Measurements from ENCODE around the gene SLC35F3.

Gene SLC35F3

DNA sequence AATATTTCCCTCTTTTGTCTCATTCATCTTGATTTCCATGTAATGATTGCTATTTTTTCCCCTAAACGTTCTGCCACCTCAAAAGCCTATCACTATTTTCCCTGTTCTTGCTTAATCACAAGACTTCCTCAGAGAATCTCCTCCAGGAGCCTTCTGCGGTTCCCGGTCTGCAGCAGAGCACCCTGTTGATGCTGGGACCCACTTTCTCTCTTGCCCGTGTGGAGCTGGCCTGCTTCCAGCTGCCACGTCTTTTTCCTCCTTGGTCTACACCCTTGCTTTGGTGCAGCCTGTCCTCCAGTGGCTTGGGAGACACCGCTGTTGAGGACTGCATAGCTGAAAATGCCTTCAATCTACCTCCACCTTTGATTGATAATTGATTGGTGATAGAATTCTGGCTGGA, 398.8 kb downstream of the SLC35F3 start:
- H3K4me3 ChIP-seq (ENCODE audit: low read depth, low read length), result no peak overlapping the region
- no peak for TF ChIP-seq POLR2A (IDR thresholded peaks at IDR 0.05; ENCODE audit: extremely low read depth, insufficient read length)
- no peak for DNase-seq (ENCODE audit: low read depth)

DNA sequence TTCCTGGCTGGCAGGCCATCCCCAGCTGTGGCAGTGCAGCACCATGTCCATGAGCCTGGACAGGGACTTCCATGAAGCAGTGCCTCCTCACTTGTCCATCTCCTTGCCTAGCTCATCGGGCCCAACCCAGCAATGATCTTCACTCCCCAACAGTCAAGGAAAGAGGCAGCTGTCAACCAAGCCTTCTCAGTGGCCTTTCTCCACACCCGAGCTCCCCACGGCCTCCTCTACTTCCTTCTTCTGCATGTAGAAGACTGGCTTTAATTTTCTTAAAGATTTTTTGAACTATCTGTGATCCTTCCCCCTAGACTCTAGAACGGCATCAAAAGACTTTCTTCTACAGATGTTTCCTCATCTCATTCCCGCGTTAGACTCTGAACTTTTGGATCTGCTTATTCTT, 403.2 kb downstream of the SLC35F3 start:
- DNase-seq (ENCODE audit: low read depth), result no peak
- TF ChIP-seq, protein P1, sequence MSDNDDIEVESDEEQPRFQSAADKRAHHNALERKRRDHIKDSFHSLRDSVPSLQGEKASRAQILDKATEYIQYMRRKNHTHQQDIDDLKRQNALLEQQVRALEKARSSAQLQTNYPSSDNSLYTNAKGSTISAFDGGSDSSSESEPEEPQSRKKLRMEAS (IDR thresholded peaks at IDR 0.05; ENCODE audit: low read depth, low read length), result no peak
- TF ChIP-seq POLR2A (IDR thresholded peaks at IDR 0.05; ENCODE audit: extremely low read depth, insufficient read length), result no peak
- TF ChIP-seq, protein P2, sequence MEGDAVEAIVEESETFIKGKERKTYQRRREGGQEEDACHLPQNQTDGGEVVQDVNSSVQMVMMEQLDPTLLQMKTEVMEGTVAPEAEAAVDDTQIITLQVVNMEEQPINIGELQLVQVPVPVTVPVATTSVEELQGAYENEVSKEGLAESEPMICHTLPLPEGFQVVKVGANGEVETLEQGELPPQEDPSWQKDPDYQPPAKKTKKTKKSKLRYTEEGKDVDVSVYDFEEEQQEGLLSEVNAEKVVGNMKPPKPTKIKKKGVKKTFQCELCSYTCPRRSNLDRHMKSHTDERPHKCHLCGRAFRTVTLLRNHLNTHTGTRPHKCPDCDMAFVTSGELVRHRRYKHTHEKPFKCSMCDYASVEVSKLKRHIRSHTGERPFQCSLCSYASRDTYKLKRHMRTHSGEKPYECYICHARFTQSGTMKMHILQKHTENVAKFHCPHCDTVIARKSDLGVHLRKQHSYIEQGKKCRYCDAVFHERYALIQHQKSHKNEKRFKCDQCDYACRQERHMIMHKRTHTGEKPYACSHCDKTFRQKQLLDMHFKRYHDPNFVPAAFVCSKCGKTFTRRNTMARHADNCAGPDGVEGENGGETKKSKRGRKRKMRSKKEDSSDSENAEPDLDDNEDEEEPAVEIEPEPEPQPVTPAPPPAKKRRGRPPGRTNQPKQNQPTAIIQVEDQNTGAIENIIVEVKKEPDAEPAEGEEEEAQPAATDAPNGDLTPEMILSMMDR (IDR thresholded peaks at IDR 0.05; ENCODE audit: low read depth, low read length), result no peak
- no peak for TF ChIP-seq MYC (IDR thresholded peaks at IDR 0.05; ENCODE audit: low read depth, low read length)

DNA sequence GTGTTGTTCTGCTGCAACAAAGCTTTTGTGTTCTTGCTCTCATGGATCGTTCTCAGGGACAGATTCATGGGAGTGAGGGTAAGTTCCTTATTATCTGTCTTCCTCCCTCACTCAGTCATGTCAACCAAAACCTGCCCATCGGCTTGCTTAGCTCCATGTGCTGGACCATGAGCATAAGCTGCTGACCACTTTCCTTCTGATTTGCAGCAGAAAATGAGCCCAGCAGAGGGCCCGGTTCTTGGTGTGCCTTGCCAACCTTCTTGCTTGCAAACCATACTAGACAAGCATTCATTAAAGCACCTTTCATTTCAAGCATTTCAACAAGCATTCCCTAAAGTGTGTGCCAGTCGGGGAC, 404.7 kb downstream of the SLC35F3 start:
- no peak overlapping the region for H3K4me3 ChIP-seq (ENCODE audit: low read depth, low read length)
- TF ChIP-seq POLR2A (IDR thresholded peaks at IDR 0.05; ENCODE audit: extremely low read depth, insufficient read length) (no peak), MYC (IDR thresholded peaks at IDR 0.05; ENCODE audit: low read depth, low read length) (no peak)
- TF ChIP-seq, protein P1 (IDR thresholded peaks at IDR 0.05; ENCODE audit: low read depth, low read length), result no peak
- TF ChIP-seq, protein P2 (IDR thresholded peaks at IDR 0.05; ENCODE audit: low read depth, low read length), result no peak

More for the DNA sequence above, 403.2 kb downstream of the SLC35F3 start:
- H3K4me3 ChIP-seq (ENCODE audit: low read depth, low read length), result no peak overlapping the region

DNA sequence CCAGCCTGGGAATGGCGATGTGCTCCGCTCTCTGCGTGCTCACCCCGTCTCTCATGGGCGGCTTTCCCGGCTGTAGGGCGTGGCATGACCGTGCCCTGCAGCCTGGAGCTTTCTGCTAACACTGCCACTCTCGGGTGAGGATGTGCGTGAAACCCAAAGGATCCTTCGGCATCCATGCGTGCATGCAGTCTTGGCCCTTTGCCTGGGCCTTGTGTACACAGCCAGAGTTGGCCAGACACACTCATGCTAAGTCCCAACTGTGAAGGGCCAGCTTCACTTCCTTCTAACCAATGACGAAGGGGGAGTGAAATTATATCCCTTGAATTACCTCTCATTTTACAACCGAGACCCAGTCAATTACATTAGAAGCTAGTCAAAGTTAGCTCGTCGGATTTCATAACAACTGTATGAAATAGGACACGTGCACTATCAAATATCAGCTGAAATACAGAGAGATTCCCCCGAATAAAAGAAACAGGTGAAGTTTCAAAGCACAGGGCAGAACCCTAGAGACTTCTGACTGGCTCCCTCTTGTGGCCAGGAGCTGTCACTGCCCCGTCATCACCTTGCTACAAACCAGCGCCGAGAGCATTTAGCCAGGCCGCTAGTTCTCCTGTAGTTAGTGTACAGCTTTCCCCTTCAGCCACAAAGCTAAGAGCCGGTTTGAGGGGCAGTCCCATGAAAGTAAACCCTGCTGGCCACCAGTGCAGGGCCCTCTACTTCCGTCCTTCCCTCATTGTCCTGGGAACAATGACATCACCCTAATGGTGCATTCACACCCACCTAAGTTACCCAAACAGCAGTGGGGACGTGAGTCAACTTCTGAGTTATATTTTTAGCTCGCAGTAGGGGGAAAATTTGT, 405.4 kb downstream of the SLC35F3 start:
- DNase-seq (ENCODE audit: low read depth), result peak; percentile 64
- H3K4me3 ChIP-seq (ENCODE audit: low read depth, low read length), result no peak overlapping the region
- TF ChIP-seq POLR2A (IDR thresholded peaks at IDR 0.05; ENCODE audit: extremely low read depth, insufficient read length) (no peak), MYC (IDR thresholded peaks at IDR 0.05; ENCODE audit: low read depth, low read length) (peak; percentile 49; the same call in 1 of the 2 replicates)
- TF ChIP-seq, protein P2 (IDR thresholded peaks at IDR 0.05; ENCODE audit: low read depth, low read length), result peak; percentile 94
- TF ChIP-seq, protein P1 (IDR thresholded peaks at IDR 0.05; ENCODE audit: low read depth, low read length), result 0 out of 2 replicates have a peak, but pooled peaks have one; percentile 32

More for the DNA sequence above, 404.7 kb downstream of the SLC35F3 start:
- DNase-seq (ENCODE audit: low read depth), result no peak

DNA sequence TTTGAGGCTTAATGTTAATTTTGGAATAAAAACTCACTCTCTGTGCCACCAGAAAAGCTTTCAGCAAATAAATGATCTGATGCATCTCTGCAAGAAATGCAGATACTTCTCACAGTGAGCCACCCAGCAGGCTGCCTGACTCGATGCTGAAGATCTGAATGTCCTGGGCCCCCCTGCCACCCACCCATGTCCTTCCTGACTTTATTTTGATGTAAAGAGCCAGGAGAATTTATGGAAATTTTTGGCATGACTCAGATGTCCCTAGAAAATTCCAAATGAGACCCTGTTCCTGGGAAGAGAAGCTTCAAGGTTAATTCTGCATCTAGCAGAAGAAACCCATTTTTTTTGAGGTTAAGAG, 406.0 kb downstream of the SLC35F3 start:
- TF ChIP-seq, protein P1 (IDR thresholded peaks at IDR 0.05; ENCODE audit: low read depth, low read length), result no peak
- TF ChIP-seq, protein P2 (IDR thresholded peaks at IDR 0.05; ENCODE audit: low read depth, low read length), result no peak
- no peak for TF ChIP-seq MYC (IDR thresholded peaks at IDR 0.05; ENCODE audit: low read depth, low read length)
- no peak for TF ChIP-seq POLR2A (IDR thresholded peaks at IDR 0.05; ENCODE audit: extremely low read depth, insufficient read length)
- DNase-seq (ENCODE audit: low read depth), result no peak
- no peak overlapping the region for H3K4me3 ChIP-seq (ENCODE audit: low read depth, low read length)

DNA sequence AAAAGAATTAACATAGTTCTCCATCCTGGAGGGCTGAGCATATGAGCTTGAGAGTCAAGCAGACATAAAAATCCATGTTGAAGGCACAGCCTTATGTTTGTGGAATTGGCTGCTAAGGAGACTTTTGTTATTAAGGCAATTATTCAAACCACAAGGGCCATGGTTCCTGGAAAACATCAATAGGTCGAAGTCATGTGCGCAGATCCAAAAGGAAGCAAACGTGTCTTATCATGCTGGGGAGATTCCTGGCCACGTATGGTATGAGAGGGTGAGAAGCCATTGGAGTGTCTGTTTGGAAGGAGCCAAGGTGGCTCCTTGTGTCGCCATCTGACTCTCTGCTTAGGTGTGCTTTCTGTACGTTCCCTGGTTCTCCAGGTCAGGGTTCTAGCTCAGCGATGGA, 406.9 kb downstream of the SLC35F3 start:
- DNase-seq (ENCODE audit: low read depth), result no peak
- H3K4me3 ChIP-seq (ENCODE audit: low read depth, low read length), result no peak overlapping the region
- TF ChIP-seq MYC (IDR thresholded peaks at IDR 0.05; ENCODE audit: low read depth, low read length), result no peak

DNA sequence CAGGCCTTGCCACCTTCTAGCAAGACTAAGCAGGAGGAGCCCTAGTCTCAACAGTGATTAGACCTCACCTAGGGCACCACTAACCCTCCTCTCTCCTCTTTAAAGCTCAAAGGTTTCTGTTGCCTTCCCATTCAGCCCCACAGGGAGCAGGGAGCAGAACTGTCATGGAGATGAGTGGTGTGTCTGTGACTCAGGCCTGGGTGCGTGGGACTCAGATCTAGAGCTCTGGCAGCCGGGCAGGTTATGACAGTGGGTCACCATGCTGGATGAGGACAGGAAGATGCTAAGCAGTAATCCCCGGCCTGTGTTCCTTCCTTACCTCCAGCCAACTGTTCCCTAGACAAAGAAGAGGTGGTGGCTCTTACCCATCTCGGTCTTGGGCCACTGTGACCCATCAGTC, 408.7 kb downstream of the SLC35F3 start:
- DNase-seq (ENCODE audit: low read depth), result no peak
- H3K4me3 ChIP-seq (ENCODE audit: low read depth, low read length), result no peak overlapping the region
- TF ChIP-seq MYC (IDR thresholded peaks at IDR 0.05; ENCODE audit: low read depth, low read length) (no peak), POLR2A (IDR thresholded peaks at IDR 0.05; ENCODE audit: extremely low read depth, insufficient read length) (no peak)
- TF ChIP-seq, protein P2 (IDR thresholded peaks at IDR 0.05; ENCODE audit: low read depth, low read length), result no peak
- TF ChIP-seq, protein P1 (IDR thresholded peaks at IDR 0.05; ENCODE audit: low read depth, low read length), result no peak

Data from NB4 (cell line).